SJSA1 (cell line): ENCODE measurements around the gene SMIM22. TPM values are rescaled to one million over a fixed set of nuclear protein-coding genes. Genes with fewer than 3 reads are reported as not detected.

Source experiments
- DNase-seq, 2 experiments: peaks; one replicate each; pipeline ENCODE4 v3.0.0-alpha.2; 2015 to 2020; ENCODE audit warnings: low spot score in 2 of 2, low read depth in 1 of 2
- H3K27ac ChIP-seq: fragments of 250-450 bp; sonication (Bioruptor Pico); 2 replicates; pipeline ENCODE4 v1.5.1; 2020; ENCODE audit warnings: mild to moderate bottlenecking, moderate library complexity
- H3K27me3 ChIP-seq: fragments of 250-450 bp; sonication (Bioruptor Pico); replicated peaks from 2 replicates; pipeline ENCODE4 v1.5.1; 2020; ENCODE audit warnings: mild to moderate bottlenecking, moderate library complexity
- H3K36me3 ChIP-seq: fragments of 250-450 bp; sonication (Bioruptor Pico); 2 replicates; pipeline ENCODE4 v1.5.1; 2020; ENCODE audit warnings: mild to moderate bottlenecking
- H3K4me1 ChIP-seq: fragments of 250-450 bp; sonication (Bioruptor Pico); replicated peaks from 2 replicates; pipeline ENCODE4 v1.6.1; 2021; ENCODE audit warnings: mild to moderate bottlenecking
- H3K4me3 ChIP-seq: fragments of 250-450 bp; sonication (Bioruptor Pico); 2 replicates; pipeline ENCODE4 v1.5.1; 2020; ENCODE audit warnings: mild to moderate bottlenecking
- H3K9me3 ChIP-seq: fragments of 250-450 bp; sonication (Bioruptor Pico); replicated peaks from 2 replicates; pipeline ENCODE4 v1.5.1; 2020; ENCODE audit warnings: mild to moderate bottlenecking
- total RNA-seq: library from RNA; depleted of rRNA; stranded (reverse); fragments of >200 nt; shearing (Covaris generic); gene quantifications from 2 replicates; pipeline ENCODE4 v1.2.3, GENCODE V29; 2014

The SMIM22 gene
- total RNA-seq, 1 experiment from 2014 or later, result not detected

DNA sequence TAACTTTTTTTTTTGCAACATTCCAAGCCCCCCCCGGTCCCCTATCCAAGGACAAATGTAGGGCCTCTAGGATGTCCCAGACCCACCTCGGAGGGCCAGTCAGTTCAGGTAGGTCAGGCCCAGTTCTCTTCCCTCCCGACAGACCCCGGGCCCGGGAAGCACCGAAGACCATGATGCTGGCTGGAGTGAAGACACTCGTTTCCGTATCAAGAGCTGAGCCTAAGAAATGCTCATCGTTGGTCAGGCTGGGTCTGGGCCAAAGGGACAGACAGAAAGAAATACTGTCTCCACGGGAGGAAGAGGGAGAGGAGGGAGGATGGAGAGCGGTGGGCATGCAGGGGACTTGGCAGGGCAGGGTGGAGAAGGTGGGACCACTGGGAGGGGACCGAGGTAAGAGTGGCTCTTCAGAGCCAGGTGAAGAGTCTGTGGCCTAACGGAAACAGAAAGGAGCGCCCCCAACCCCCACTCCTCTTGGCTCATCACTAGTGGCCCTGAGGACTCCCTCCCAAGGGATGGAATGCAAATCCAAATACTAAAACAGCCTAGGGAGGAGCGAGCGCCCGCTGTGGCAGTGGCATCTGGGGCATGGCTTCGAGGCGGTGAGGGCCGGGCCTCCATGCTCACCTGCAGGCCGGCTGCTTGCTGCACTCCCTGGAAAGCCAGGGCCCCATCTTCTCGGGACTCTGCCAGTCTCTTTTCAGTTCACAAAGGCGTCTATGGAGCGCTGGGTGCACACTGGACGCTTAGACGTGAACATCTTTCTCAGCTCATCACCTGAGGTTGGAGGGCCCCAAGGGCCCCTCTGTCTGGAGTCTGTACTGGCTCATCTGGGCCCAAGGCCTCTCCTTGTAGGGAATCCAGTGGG lies 9.0 kb downstream of the SMIM22 start:
- H3K4me1 ChIP-seq, result peaks cover 9% of the 10 kb centered on the region
- no peaks in the 10 kb centered on the region for H3K9me3 ChIP-seq
- H3K36me3 ChIP-seq, result peaks cover 48% of the 10 kb centered on the region
- H3K4me3 ChIP-seq, result no peak overlapping the region
- no peak for DNase-seq
- H3K27me3 ChIP-seq, result no peaks in the 10 kb centered on the region
- H3K27ac ChIP-seq, result no peak overlapping the region

DNA sequence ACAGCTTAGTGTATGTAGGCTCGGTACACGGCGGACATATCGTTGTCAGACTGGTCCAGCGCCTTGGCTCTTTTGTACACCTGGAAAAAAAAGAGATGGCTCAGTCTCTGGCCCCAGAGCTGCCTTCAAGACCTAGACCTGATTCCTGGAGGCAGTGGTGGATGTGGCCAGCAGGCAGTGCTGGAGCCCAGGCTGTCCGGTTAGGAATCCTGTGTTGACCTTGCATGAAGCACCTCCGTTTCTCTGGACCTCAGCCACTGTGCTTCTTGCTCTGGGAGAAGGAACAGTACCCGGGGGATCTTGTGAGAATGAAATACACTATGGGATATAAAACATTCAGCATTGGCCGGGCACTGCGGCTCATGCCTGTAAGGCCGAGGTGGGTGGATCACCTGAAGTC lies 10.1 kb downstream of the SMIM22 start:
- H3K36me3 ChIP-seq, result peaks cover 55% of the 10 kb centered on the region
- no peak overlapping the region for H3K4me3 ChIP-seq
- H3K9me3 ChIP-seq, result no peaks in the 10 kb centered on the region
- peaks cover 9% of the 10 kb centered on the region for H3K4me1 ChIP-seq
- H3K27ac ChIP-seq, result no peak overlapping the region
- DNase-seq, result no peak
- H3K27me3 ChIP-seq, result no peaks in the 10 kb centered on the region

DNA sequence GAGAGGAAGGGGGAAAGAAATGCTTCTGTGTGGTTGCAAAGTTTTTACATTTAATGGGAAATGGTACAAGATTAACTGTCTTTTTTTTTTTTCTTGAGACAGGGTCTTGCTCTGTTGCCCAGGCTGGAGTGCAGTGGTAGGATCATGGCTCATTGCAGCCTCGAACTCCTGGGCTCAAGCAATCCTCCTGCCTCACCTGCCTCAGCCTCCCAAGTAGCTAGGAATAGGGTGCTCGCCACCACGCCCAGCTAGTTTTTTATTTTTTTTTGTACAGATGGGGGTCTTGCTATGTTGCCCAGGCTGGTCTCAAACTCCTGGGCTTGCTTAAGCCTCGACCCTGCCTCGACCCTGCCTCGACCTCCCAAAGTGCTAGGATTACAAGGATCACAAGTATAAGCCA lies 11.1 kb downstream of the SMIM22 start:
- H3K36me3 ChIP-seq, result peaks cover 62% of the 10 kb centered on the region
- H3K9me3 ChIP-seq, result no peaks in the 10 kb centered on the region
- H3K27me3 ChIP-seq, result no peaks in the 10 kb centered on the region
- peaks cover 9% of the 10 kb centered on the region for H3K4me1 ChIP-seq
- H3K4me3 ChIP-seq, result no peak overlapping the region
- DNase-seq, result no peak
- H3K27ac ChIP-seq, result no peak overlapping the region

GRCh38 chr16:4811242-4811641 lies 16.1 kb downstream of the SMIM22 start:
- peaks cover 79% of the 10 kb centered on the region for H3K36me3 ChIP-seq
- no peaks in the 10 kb centered on the region for H3K27me3 ChIP-seq
- H3K4me1 ChIP-seq, result no peaks in the 10 kb centered on the region
- DNase-seq, result no peak
- no peaks in the 10 kb centered on the region for H3K9me3 ChIP-seq
- H3K27ac ChIP-seq, result no peak overlapping the region
- H3K4me3 ChIP-seq, result no peak overlapping the region

- no peak overlapping the region for H3K27ac ChIP-seq
- H3K4me3 ChIP-seq, result no peak overlapping the region
- no peaks in the 10 kb centered on the region for H3K27me3 ChIP-seq
- H3K36me3 ChIP-seq, result peaks cover 82% of the 10 kb centered on the region
- no peak for DNase-seq
- no peaks in the 10 kb centered on the region for H3K9me3 ChIP-seq
- H3K4me1 ChIP-seq, result no peaks in the 10 kb centered on the region
These were observed 16.6 kb downstream of the SMIM22 start for GRCh38 chr16:4811773-4812172.

DNA sequence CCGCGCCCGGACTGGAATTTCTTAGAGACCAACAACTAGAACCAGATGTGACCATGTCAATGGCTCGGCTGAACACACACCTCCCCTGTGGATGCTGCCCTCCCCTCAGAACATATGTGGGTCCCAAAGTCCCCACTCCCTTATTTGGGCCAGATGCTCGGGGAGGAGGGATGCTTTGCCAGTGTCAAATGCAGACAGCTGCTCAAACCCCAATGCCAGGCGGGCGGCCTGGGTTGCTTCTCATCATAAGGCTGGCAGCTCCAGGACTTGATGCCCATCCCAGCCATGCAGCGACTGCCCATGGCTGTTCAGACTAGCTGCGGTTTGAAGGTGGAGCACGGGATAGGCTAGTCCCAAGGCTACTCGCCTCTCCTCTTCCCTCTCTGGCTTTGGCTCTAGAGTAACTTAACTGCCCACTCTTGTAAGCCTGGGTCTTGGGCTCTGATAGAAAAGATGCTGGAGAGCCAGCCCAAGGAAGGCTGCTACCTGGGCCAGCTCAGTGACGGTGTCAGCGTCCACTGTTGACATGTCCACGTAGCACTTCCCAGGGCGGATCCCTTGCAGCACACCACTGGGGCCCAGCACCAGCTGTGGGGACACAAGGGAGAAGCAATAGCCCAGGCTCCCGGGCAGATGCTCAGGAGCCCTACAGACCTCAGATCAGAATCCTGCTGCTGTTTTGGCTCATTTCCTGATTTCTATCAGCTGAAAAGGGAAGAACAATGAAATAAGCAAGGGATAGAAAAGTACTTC lies 18.3 kb downstream of the SMIM22 start:
- peaks cover 84% of the 10 kb centered on the region for H3K36me3 ChIP-seq
- H3K4me1 ChIP-seq, result no peaks in the 10 kb centered on the region
- no peak overlapping the region for H3K27ac ChIP-seq
- no peak overlapping the region for H3K4me3 ChIP-seq
- no peak for DNase-seq
- no peaks in the 10 kb centered on the region for H3K9me3 ChIP-seq
- H3K27me3 ChIP-seq, result no peaks in the 10 kb centered on the region

DNA sequence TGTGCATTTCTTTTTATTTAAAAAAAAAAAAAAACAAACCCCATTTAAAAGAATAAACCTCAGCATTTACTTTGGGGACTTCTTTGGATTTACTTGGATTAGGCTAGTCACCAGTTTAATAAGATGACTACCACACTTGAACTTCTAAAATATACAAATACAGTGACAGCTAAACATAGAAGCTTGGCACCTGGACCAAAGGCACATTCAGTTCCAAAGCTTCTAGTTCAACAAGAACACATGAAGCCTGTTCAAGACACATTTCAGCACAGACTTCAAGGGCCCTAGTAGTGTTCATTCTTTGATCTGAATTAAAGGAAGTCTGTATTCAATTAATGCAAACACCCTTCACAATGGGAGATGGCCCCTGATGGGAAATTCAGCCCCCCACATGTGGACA lies 18.9 kb downstream of the SMIM22 start:
- no peaks in the 10 kb centered on the region for H3K9me3 ChIP-seq
- no peak for DNase-seq
- H3K4me3 ChIP-seq, result no peak overlapping the region
- no peak overlapping the region for H3K27ac ChIP-seq
- no peaks in the 10 kb centered on the region for H3K27me3 ChIP-seq
- H3K4me1 ChIP-seq, result no peaks in the 10 kb centered on the region
- H3K36me3 ChIP-seq, result peaks cover 86% of the 10 kb centered on the region

GRCh38 chr16:4814542-4815173 lies 19.5 kb downstream of the SMIM22 start:
- Histone ChIP-seq H3K27ac (no peak overlapping the region), H3K4me3 (no peak overlapping the region), H3K9me3 (no peaks in the 10 kb centered on the region), H3K36me3 (peaks cover 87% of the 10 kb centered on the region), H3K27me3 (no peaks in the 10 kb centered on the region), H3K4me1 (no peaks in the 10 kb centered on the region)
- no peak for DNase-seq

- H3K36me3 ChIP-seq, result peaks cover 95% of the 10 kb centered on the region
These were observed 25.5 kb downstream of the SMIM22 start for GRCh38 chr16:4820652-4821051.

GRCh38 chr16:4825196-4825595 lies 30.0 kb downstream of the SMIM22 start:
- Histone ChIP-seq H3K27me3 (no peaks in the 10 kb centered on the region), H3K36me3 (peaks cover 97% of the 10 kb centered on the region), H3K27ac (no peak overlapping the region), H3K4me1 (no peaks in the 10 kb centered on the region), H3K4me3 (no peak overlapping the region), H3K9me3 (no peaks in the 10 kb centered on the region)
- DNase-seq, result no peak

More at GRCh38 chr16:4820652-4821051, 25.5 kb downstream of the SMIM22 start:
- DNase-seq, result no peak
- H3K9me3 ChIP-seq, result no peaks in the 10 kb centered on the region
- H3K4me1 ChIP-seq, result no peaks in the 10 kb centered on the region
- no peaks in the 10 kb centered on the region for H3K27me3 ChIP-seq
- H3K4me3 ChIP-seq, result no peak overlapping the region
- no peak overlapping the region for H3K27ac ChIP-seq

GRCh38 chr16:4826526-4826925 lies 31.4 kb downstream of the SMIM22 start:
- Histone ChIP-seq H3K4me1 (no peaks in the 10 kb centered on the region), H3K4me3 (no peak overlapping the region), H3K27ac (no peak overlapping the region), H3K36me3 (peaks cover 97% of the 10 kb centered on the region), H3K27me3 (no peaks in the 10 kb centered on the region), H3K9me3 (no peaks in the 10 kb centered on the region)
- no peak for DNase-seq

GRCh38 chr16:4826980-4827379 lies 31.8 kb downstream of the SMIM22 start:
- peaks cover 97% of the 10 kb centered on the region for H3K36me3 ChIP-seq

GRCh38 chr16:4828567-4829321 lies 33.6 kb downstream of the SMIM22 start:
- Histone ChIP-seq H3K4me1 (no peaks in the 10 kb centered on the region), H3K27ac (no peak overlapping the region), H3K9me3 (no peaks in the 10 kb centered on the region), H3K27me3 (no peaks in the 10 kb centered on the region), H3K36me3 (peaks cover 97% of the 10 kb centered on the region), H3K4me3 (no peak overlapping the region)
- DNase-seq, result no peak

More at GRCh38 chr16:4826980-4827379, 31.8 kb downstream of the SMIM22 start:
- Histone ChIP-seq H3K27ac (no peak overlapping the region), H3K9me3 (no peaks in the 10 kb centered on the region), H3K4me3 (no peak overlapping the region), H3K27me3 (no peaks in the 10 kb centered on the region), H3K4me1 (no peaks in the 10 kb centered on the region)
- DNase-seq, result no peak
